ENCODE results near the gene OGFR.

Gene OGFR

DNA sequence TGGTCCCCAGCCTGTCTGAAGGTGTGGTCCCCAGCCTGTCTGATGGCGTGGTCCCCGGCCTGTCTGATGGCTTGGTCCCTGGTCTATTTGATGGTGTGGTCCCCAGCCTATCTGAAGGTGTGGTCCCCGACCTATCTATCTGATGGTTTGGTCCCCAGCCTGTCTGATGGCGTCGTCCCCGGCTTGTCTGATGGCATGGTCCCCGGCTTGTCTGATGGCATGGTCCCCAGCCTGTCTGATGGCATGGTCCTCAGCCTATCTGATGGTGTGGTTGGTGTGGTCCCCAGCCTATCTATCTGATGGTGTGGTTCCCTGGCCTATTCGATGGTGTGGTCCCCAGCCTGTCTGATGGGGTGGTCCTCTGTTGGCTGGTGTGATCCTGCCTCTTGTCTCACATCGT lies 26.6 kb upstream of the OGFR start:
- H3K4me1 ChIP-seq (ENCODE audit: insufficient read depth, low read length), result no peaks in the 10 kb centered on the region

DNA sequence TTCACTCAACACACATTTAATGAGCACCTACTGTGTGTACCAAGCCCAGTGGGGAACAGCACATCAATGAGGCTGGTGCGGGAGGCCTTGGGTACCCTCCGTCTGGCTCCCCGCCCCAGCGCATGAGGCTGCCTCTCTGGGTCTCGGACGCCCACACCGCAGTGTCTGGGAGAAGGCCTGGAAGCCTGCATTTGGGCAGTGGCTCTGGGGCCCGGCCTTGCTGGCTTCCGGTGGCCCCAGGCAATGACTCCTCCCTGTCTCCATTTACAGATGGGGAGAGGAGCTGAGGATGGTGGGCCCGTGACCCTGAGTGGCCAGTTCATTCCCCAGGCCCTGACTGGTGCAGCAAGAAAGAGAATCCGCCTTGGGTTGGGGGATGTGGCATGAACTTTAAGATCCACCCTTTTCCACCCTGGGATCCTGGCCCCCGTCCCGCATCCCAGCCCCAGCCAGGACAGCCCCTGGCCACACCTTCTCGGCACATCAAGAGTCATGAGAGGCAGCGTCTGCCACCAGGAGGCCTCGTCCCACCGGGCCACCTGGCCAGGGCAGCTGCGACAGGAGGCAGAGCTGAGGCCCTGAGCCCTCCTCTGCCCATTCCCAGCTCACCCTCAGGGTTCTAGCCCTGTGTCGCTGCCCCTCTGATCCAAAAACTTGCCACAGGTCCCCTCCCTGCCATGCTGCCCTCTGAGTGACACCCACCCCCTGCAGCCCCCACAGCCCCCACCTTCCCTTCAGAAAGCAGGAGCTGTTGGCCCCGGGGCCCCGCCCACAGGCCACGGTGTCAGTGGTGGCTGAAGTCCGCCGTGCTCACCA lies 25.8 kb upstream of the OGFR start:
- H3K36me3 ChIP-seq (ENCODE audit: insufficient read depth, low read depth, low read length), result no peaks in the 10 kb centered on the region
- no peak overlapping the region for H3K27ac ChIP-seq (ENCODE audit: low read length)
- no peak overlapping the region for H3K4me3 ChIP-seq (ENCODE audit: low read length)
- no peak overlapping the region for H3K9ac ChIP-seq (ENCODE audit: low read depth, low read length)
- H3K9me3 ChIP-seq (ENCODE audit: insufficient read depth, low read depth, low read length), result no peaks in the 10 kb centered on the region
- H3K4me1 ChIP-seq (ENCODE audit: insufficient read depth, low read length), result no peaks in the 10 kb centered on the region
- H3K27me3 ChIP-seq (ENCODE audit: insufficient read depth, low read length), result no peaks in the 10 kb centered on the region

More for the DNA sequence above, 26.6 kb upstream of the OGFR start:
- no peak overlapping the region for H3K4me3 ChIP-seq (ENCODE audit: low read length)
- H3K36me3 ChIP-seq (ENCODE audit: insufficient read depth, low read depth, low read length), result no peaks in the 10 kb centered on the region
- no peak overlapping the region for H3K9ac ChIP-seq (ENCODE audit: low read depth, low read length)
- no peak overlapping the region for H3K27ac ChIP-seq (ENCODE audit: low read length)
- no peaks in the 10 kb centered on the region for H3K27me3 ChIP-seq (ENCODE audit: insufficient read depth, low read length)
- no peaks in the 10 kb centered on the region for H3K9me3 ChIP-seq (ENCODE audit: insufficient read depth, low read depth, low read length)

DNA sequence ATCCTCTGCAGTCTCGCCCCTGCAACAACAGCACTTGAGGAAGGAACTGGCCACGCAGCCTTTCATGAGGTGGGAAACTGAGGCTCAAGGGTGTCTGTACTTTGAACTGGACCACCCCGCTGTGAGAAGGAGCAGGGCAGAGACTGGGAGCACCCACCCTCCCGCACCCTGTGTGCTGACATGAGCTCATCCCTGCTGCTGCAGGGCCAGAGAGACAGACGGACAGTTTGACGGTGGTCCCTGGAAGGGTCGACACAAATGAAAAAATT lies 25.3 kb upstream of the OGFR start:
- Histone ChIP-seq H3K27me3 (ENCODE audit: insufficient read depth, low read length) (no peaks in the 10 kb centered on the region), H3K27ac (ENCODE audit: low read length) (no peak overlapping the region), H3K4me1 (ENCODE audit: insufficient read depth, low read length) (no peaks in the 10 kb centered on the region), H3K36me3 (ENCODE audit: insufficient read depth, low read depth, low read length) (no peaks in the 10 kb centered on the region), H3K9me3 (ENCODE audit: insufficient read depth, low read depth, low read length) (no peaks in the 10 kb centered on the region), H3K4me3 (ENCODE audit: low read length) (no peak overlapping the region), H3K9ac (ENCODE audit: low read depth, low read length) (no peak overlapping the region)

DNA sequence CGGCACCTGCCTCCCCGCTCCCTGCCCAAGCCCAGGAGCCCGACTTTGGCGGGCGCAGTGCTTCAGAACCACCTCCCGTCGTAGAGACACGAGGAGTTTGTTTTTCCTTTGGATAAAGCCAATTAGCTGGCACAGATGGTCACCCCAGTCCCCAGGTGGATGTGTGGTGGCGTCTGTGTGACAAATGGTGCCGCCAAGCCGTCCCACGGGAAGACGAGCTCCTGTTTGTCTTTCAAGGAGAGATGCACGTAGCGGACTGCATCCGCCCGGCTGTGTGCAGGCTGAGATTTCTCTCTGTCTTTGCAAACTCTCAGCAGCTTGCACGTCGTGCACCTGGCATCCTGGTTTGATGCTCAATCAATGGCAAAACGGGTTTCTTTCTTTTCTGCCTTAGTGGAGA lies 24.4 kb upstream of the OGFR start:
- Histone ChIP-seq H3K36me3 (ENCODE audit: insufficient read depth, low read depth, low read length) (no peaks in the 10 kb centered on the region), H3K4me3 (ENCODE audit: low read length) (no peak overlapping the region), H3K9ac (ENCODE audit: low read depth, low read length) (no peak overlapping the region), H3K9me3 (ENCODE audit: insufficient read depth, low read depth, low read length) (no peaks in the 10 kb centered on the region), H3K27ac (ENCODE audit: low read length) (no peak overlapping the region), H3K4me1 (ENCODE audit: insufficient read depth, low read length) (no peaks in the 10 kb centered on the region), H3K27me3 (ENCODE audit: insufficient read depth, low read length) (no peaks in the 10 kb centered on the region)

DNA sequence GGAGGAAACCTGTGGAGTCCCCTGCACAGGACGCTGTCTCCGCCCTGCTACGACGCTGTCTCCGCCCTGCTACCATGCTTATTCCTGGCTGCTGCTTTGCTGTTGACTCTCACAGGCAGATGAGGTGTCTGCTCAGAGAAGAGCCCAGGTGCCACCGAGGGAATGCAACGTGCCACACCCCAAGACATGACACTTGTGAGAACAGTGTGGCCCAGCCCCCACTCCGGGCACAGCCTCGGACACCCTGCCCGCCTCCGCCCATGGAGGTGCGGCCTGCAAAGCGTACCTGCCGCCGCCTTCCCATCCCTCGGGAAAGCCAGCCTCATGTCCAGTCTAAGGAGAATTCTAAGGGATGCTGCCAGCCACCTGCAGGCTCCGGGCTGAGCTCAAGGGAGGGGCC lies 23.9 kb upstream of the OGFR start:
- Histone ChIP-seq H3K4me3 (ENCODE audit: low read length) (no peak overlapping the region), H3K9me3 (ENCODE audit: insufficient read depth, low read depth, low read length) (no peaks in the 10 kb centered on the region), H3K36me3 (ENCODE audit: insufficient read depth, low read depth, low read length) (no peaks in the 10 kb centered on the region), H3K4me1 (ENCODE audit: insufficient read depth, low read length) (no peaks in the 10 kb centered on the region), H3K27me3 (ENCODE audit: insufficient read depth, low read length) (no peaks in the 10 kb centered on the region), H3K9ac (ENCODE audit: low read depth, low read length) (no peak overlapping the region), H3K27ac (ENCODE audit: low read length) (no peak overlapping the region)

DNA sequence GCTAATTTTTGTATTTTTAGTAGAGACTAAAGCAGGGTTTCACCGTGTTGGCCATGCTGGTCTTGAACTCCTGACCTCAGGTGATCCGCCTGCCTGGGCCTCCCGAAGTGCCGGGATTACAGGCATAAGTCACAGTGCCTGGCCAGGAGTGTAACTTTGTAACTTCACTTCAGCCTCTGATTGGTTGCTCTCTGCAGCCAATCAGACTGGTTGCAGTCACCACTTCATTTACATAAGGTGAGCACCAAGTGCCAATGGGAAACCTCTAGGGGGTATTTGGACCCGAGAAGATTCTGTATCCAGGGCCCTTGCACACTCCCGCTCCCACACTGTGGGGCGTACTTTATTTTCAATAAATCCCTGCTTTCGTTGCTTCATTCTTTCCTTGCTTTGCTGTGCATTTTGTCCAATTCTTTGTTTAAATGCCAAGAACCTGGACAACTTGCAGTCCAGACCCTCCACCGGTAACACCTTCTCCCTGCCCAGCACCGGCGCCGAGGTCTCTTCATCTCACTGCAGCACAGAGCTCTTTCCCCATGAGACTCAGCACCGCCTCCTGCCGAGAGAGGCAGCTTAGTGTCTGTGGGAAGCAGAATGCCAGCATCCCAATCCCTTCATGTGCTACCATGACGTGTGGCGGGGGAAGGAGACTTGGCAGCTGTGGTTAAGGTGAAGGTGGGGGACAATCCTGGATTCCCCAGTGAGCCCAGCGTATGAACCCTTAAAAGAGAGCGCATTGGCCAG lies 22.3 kb upstream of the OGFR start:
- no peaks in the 10 kb centered on the region for H3K4me1 ChIP-seq (ENCODE audit: insufficient read depth, low read length)
- no peaks in the 10 kb centered on the region for H3K27me3 ChIP-seq (ENCODE audit: insufficient read depth, low read length)
- no peak overlapping the region for H3K4me3 ChIP-seq (ENCODE audit: low read length)
- H3K9me3 ChIP-seq (ENCODE audit: insufficient read depth, low read depth, low read length), result no peaks in the 10 kb centered on the region
- H3K36me3 ChIP-seq (ENCODE audit: insufficient read depth, low read depth, low read length), result no peaks in the 10 kb centered on the region
- no peak overlapping the region for H3K9ac ChIP-seq (ENCODE audit: low read depth, low read length)
- no peak overlapping the region for H3K27ac ChIP-seq (ENCODE audit: low read length)

GRCh38 chr20:62782893-62783278 lies 21.7 kb upstream of the OGFR start:
- H3K27me3 ChIP-seq (ENCODE audit: insufficient read depth, low read length), result peaks cover 3% of the 10 kb centered on the region; the same call in 1 of the 2 replicates
- no peak overlapping the region for H3K4me3 ChIP-seq (ENCODE audit: low read length)
- H3K36me3 ChIP-seq (ENCODE audit: insufficient read depth, low read depth, low read length), result no peaks in the 10 kb centered on the region
- H3K4me1 ChIP-seq (ENCODE audit: insufficient read depth, low read length), result no peaks in the 10 kb centered on the region
- no peak overlapping the region for H3K9ac ChIP-seq (ENCODE audit: low read depth, low read length)
- H3K9me3 ChIP-seq (ENCODE audit: insufficient read depth, low read depth, low read length), result no peaks in the 10 kb centered on the region
- H3K27ac ChIP-seq (ENCODE audit: low read length), result no peak overlapping the region

DNA sequence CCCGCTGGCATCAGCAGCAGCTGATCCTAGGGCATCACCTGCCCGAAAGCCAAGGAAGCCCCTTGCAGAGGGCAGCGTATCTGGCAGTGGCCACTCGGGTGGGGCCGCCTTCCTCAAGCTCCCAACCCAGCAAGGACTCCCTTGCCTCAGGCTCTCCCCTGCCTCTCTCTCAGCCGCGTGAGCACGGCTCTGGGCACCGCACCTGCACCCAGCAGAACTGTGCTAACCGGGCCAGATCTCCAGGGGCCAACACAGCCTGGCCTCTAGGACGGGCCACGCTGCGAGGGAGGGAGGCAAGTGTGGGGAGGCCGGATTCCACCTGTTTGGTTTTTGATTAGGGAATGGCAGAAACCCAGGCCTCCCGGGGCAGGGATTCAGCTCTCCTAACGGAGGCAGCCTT lies 20.1 kb upstream of the OGFR start:
- no peak overlapping the region for H3K27ac ChIP-seq (ENCODE audit: low read length)
- no peak overlapping the region for H3K4me3 ChIP-seq (ENCODE audit: low read length)
- H3K27me3 ChIP-seq (ENCODE audit: insufficient read depth, low read length), result peaks cover 8% of the 10 kb centered on the region
- no peaks in the 10 kb centered on the region for H3K36me3 ChIP-seq (ENCODE audit: insufficient read depth, low read depth, low read length)
- no peaks in the 10 kb centered on the region for H3K4me1 ChIP-seq (ENCODE audit: insufficient read depth, low read length)
- no peak overlapping the region for H3K9ac ChIP-seq (ENCODE audit: low read depth, low read length)
- H3K9me3 ChIP-seq (ENCODE audit: insufficient read depth, low read depth, low read length), result no peaks in the 10 kb centered on the region

DNA sequence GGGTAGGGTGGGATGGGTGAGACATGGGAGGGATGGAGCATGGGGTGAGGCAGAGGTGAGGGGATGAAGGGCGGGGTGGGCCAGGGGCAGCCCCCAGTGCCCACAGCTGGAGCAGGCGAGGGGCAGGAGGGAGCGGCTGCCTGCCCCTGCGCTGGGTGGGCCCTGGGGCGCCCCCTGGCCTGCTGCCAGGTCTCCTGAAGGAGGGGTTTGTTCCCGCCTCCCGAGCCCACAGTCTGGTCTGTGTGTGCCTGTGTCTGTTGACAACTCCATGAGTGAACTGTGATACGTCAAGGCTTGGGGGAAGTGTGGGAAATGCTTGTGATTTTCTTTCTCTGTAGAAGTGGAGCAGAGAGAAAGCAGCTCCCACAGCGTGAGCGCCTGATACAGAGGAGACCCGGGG lies 19.2 kb upstream of the OGFR start:
- Histone ChIP-seq H3K36me3 (ENCODE audit: insufficient read depth, low read depth, low read length) (no peaks in the 10 kb centered on the region), H3K4me3 (ENCODE audit: low read length) (no peak overlapping the region), H3K9ac (ENCODE audit: low read depth, low read length) (no peak overlapping the region), H3K27ac (ENCODE audit: low read length) (no peak overlapping the region), H3K9me3 (ENCODE audit: insufficient read depth, low read depth, low read length) (no peaks in the 10 kb centered on the region), H3K27me3 (ENCODE audit: insufficient read depth, low read length) (peaks cover 8% of the 10 kb centered on the region), H3K4me1 (ENCODE audit: insufficient read depth, low read length) (no peaks in the 10 kb centered on the region)

GRCh38 chr20:62786157-62786556 lies 18.5 kb upstream of the OGFR start:
- Histone ChIP-seq H3K4me1 (ENCODE audit: insufficient read depth, low read length) (no peaks in the 10 kb centered on the region), H3K36me3 (ENCODE audit: insufficient read depth, low read depth, low read length) (no peaks in the 10 kb centered on the region), H3K9me3 (ENCODE audit: insufficient read depth, low read depth, low read length) (no peaks in the 10 kb centered on the region), H3K27ac (ENCODE audit: low read length) (no peak overlapping the region), H3K9ac (ENCODE audit: low read depth, low read length) (no peak overlapping the region), H3K27me3 (ENCODE audit: insufficient read depth, low read length) (peaks cover 8% of the 10 kb centered on the region), H3K4me3 (ENCODE audit: low read length) (no peak overlapping the region)

DNA sequence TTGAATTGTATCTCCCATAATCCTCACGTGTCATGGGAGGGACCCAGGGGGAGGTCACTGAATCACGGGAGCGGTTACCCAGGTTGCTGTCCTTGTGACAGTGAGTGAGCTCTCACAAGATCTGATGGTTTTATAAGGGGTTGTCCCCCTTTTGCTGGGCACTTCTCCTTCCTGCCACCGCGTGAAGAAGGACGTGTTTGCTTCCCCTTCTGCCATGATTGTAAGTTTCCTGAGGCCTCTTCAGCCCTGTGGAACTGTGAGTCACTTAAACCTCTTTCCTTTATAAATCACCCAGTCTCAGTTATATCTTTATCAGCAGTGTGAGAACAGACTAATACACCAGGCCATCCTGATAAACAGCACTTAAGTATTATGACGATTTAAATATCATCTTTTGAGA lies 17.3 kb upstream of the OGFR start:
- Histone ChIP-seq H3K9ac (ENCODE audit: low read depth, low read length) (no peak overlapping the region), H3K4me1 (ENCODE audit: insufficient read depth, low read length) (no peaks in the 10 kb centered on the region), H3K9me3 (ENCODE audit: insufficient read depth, low read depth, low read length) (no peaks in the 10 kb centered on the region), H3K27me3 (ENCODE audit: insufficient read depth, low read length) (peaks cover 12% of the 10 kb centered on the region), H3K27ac (ENCODE audit: low read length) (no peak overlapping the region), H3K36me3 (ENCODE audit: insufficient read depth, low read depth, low read length) (no peaks in the 10 kb centered on the region), H3K4me3 (ENCODE audit: low read length) (no peak overlapping the region)

GRCh38 chr20:62787866-62788265 lies 16.8 kb upstream of the OGFR start:
- Histone ChIP-seq H3K4me3 (ENCODE audit: low read length) (no peak overlapping the region), H3K9me3 (ENCODE audit: insufficient read depth, low read depth, low read length) (no peaks in the 10 kb centered on the region), H3K36me3 (ENCODE audit: insufficient read depth, low read depth, low read length) (no peaks in the 10 kb centered on the region), H3K4me1 (ENCODE audit: insufficient read depth, low read length) (no peaks in the 10 kb centered on the region), H3K9ac (ENCODE audit: low read depth, low read length) (no peak overlapping the region), H3K27ac (ENCODE audit: low read length) (no peak overlapping the region), H3K27me3 (ENCODE audit: insufficient read depth, low read length) (peaks cover 17% of the 10 kb centered on the region)

Data from iPS-20b (cell line).